Lower lobe of right lung (tissue), 2 donors: ENCODE results near the gene RP2. TPM values are rescaled to one million over a fixed set of nuclear protein-coding genes. Genes with fewer than 3 reads are reported as not detected.

Experiments used
- ATAC-seq, 2 donors: fragments of 200-7000 bp; cut with Tn5 transposase; one replicate each; pipeline ENCODE4 v1.9.1; 2020 to 2022; ENCODE audit warnings: mild to moderate bottlenecking in 2 of 2, moderate library complexity in 2 of 2
- DNase-seq: peaks from one replicate; pipeline ENCODE4 v3.0.0-alpha.2; 2020
- H3K27ac ChIP-seq: fragments of 200-600 bp; one replicate; pipeline ENCODE4 v1.8.0; 2022
- H3K27me3 ChIP-seq: fragments of 200-600 bp; one replicate; pipeline ENCODE4 v1.8.0; 2022; ENCODE audit warnings: low read depth
- H3K36me3 ChIP-seq: fragments of 200-600 bp; one replicate; pipeline ENCODE4 v1.8.0; 2022; ENCODE audit warnings: mild to moderate bottlenecking
- H3K4me1 ChIP-seq: fragments of 200-600 bp; one replicate; pipeline ENCODE4 v1.8.0; 2022
- H3K4me3 ChIP-seq: fragments of 200-600 bp; one replicate; pipeline ENCODE4 v1.8.0; 2022; ENCODE audit warnings: mild to moderate bottlenecking
- H3K9me3 ChIP-seq: fragments of 200-600 bp; one replicate; pipeline ENCODE4 v1.8.0; 2022
- CTCF ChIP-seq: fragments of 200-600 bp; IDR thresholded peaks from one replicate; pipeline ENCODE4 v1.8.0; 2022; ENCODE audit warnings: antibody characterized with exemption, mild to moderate bottlenecking
- intact Hi-C: fragments of 100-400 bp; cut with DNase I; formaldehyde crosslinking; loops from one replicate; pipeline ENCODE4 v1.11.0; 2022
- total RNA-seq: library from RNA; stranded (reverse); fragmentation: NEBNext Ultra II Directional; extraction: Animal tissue kit (Norgen Biotek cat#: 25700); gene quantifications from one replicate; pipeline ENCODE4 v1.2.1, GENCODE V29; 2021
- donor health status: DM: no; HTN: yes; CAD: no; lungs with severe emphysema.

The RP2 gene
- total RNA-seq, 1 donor from 2014 or later: 16.8 TPM

GRCh38 chrX:46864606-46865005 is 27.8 kb downstream of the RP2 start:
- no peaks in the 10 kb centered on the region for H3K9me3 ChIP-seq
- no peaks in the 10 kb centered on the region for H3K27me3 ChIP-seq
- no peak for TF ChIP-seq CTCF
- no peak overlapping the region for H3K27ac ChIP-seq
- no peak for DNase-seq
- no peaks in the 10 kb centered on the region for H3K4me1 ChIP-seq
- intact Hi-C loops: no loop called here
- no peak for ATAC-seq
- H3K36me3 ChIP-seq: no peaks in the 10 kb centered on the region
- H3K4me3 ChIP-seq: no peak overlapping the region

GRCh38 chrX:46865281-46865680 is 28.4 kb downstream of the RP2 start:
- no peaks in the 10 kb centered on the region for H3K27me3 ChIP-seq
- H3K9me3 ChIP-seq: no peaks in the 10 kb centered on the region
- H3K27ac ChIP-seq: no peak overlapping the region
- ATAC-seq (peak in 1 of 2 donors; percentile 29), DNase-seq (no peak)
- H3K4me1 ChIP-seq: no peaks in the 10 kb centered on the region
- intact Hi-C loops: no loop called here
- no peaks in the 10 kb centered on the region for H3K36me3 ChIP-seq
- TF ChIP-seq CTCF: no peak
- no peak overlapping the region for H3K4me3 ChIP-seq

- DNase-seq (no peak), ATAC-seq (no peak)
- TF ChIP-seq CTCF: no peak
- Histone ChIP-seq H3K27me3 (no peaks in the 10 kb centered on the region), H3K27ac (no peak overlapping the region), H3K4me3 (no peak overlapping the region), H3K9me3 (no peaks in the 10 kb centered on the region), H3K4me1 (no peaks in the 10 kb centered on the region), H3K36me3 (no peaks in the 10 kb centered on the region)
- intact Hi-C loops: no loop called here
Observed at GRCh38 chrX:46866726-46867125, 29.9 kb downstream of the RP2 start.

- H3K27ac ChIP-seq: no peak overlapping the region
- intact Hi-C loops: no loop called here
Observed at GRCh38 chrX:46873746-46874145, 36.9 kb downstream of the RP2 start.

GRCh38 chrX:46876901-46877300 is 40.1 kb downstream of the RP2 start:
- Histone ChIP-seq H3K4me3 (no peak overlapping the region), H3K36me3 (peaks cover 16% of the 10 kb centered on the region), H3K4me1 (no peaks in the 10 kb centered on the region), H3K27ac (no peak overlapping the region), H3K9me3 (no peaks in the 10 kb centered on the region), H3K27me3 (no peaks in the 10 kb centered on the region)
- DNase-seq: no peak
- ATAC-seq: no peak
- intact Hi-C loops: no loop called here
- no peak for TF ChIP-seq CTCF

More at GRCh38 chrX:46873746-46874145, 36.9 kb downstream of the RP2 start:
- H3K27me3 ChIP-seq: no peaks in the 10 kb centered on the region
- TF ChIP-seq CTCF: no peak
- no peaks in the 10 kb centered on the region for H3K36me3 ChIP-seq
- H3K4me3 ChIP-seq: no peak overlapping the region
- ATAC-seq: no peak
- H3K9me3 ChIP-seq: no peaks in the 10 kb centered on the region
- DNase-seq: no peak
- H3K4me1 ChIP-seq: no peaks in the 10 kb centered on the region

- no peak for DNase-seq
- intact Hi-C loops: no loop called here
- no peaks in the 10 kb centered on the region for H3K4me1 ChIP-seq
- H3K36me3 ChIP-seq: peaks cover 16% of the 10 kb centered on the region
- no peak overlapping the region for H3K27ac ChIP-seq
- no peaks in the 10 kb centered on the region for H3K9me3 ChIP-seq
- H3K4me3 ChIP-seq: no peak overlapping the region
- H3K27me3 ChIP-seq: no peaks in the 10 kb centered on the region
- no peak for ATAC-seq
- no peak for TF ChIP-seq CTCF
Observed at GRCh38 chrX:46882266-46882665, 45.4 kb downstream of the RP2 start.
